ENCODE results near the gene ZKSCAN1. TPM values are rescaled to one million over a fixed set of nuclear protein-coding genes. Genes with fewer than 3 reads are reported as not detected.

The ZKSCAN1 gene
- total RNA-seq, 1 experiment from 2014 or later, result 69.5 TPM

GRCh38 chr7:100019908-100020307, 4.5 kb downstream of the ZKSCAN1 start:
- intact Hi-C loops (cut with micrococcal nuclease; ENCODE audit: unreplicated experiment), result no loop called here
- no peak overlapping the region for H3K27ac ChIP-seq (ENCODE audit: low read depth, low read length, poor library complexity, severe bottlenecking)
- ChIA-PET CTCF (no interaction called here), POLR2A (ENCODE audit: low non-redundant PET) (interaction anchor here (0.6 kb wide), 1 partner anchor 38 kb away, joined by 3 read pairs; no protein-coding TSS in a partner anchor)
- TF ChIP-seq EZH2 (IDR thresholded peaks at IDR 0.05; ENCODE audit: borderline replicate concordance, low read depth, low read length, poor library complexity, severe bottlenecking) (no peak), CTCF (conservative IDR thresholded peaks at IDR 0.05; ENCODE audit: low read depth, low read length) (no peak)
- H3K4me1 ChIP-seq (ENCODE audit: insufficient read depth, low read length, poor library complexity, severe bottlenecking), result peaks cover 10% of the 10 kb centered on the region
- H3K27me3 ChIP-seq (replicated peaks; ENCODE audit: insufficient read depth, low read depth, low read length, poor library complexity), result no peaks in the 10 kb centered on the region
- no peaks in the 10 kb centered on the region for H3K9me3 ChIP-seq (ENCODE audit: low read depth, low read length, poor library complexity, severe bottlenecking)
- DNase-seq (ENCODE audit: low spot score), result no peak
- H3K36me3 ChIP-seq (ENCODE audit: insufficient read depth, low read length, poor library complexity, severe bottlenecking), result peaks cover 25% of the 10 kb centered on the region
- no peak overlapping the region for H3K4me3 ChIP-seq (ENCODE audit: low read depth, low read length, poor library complexity, severe bottlenecking)
- no TSS peak for BruUV-seq (replicated peaks)

- BruUV-seq (replicated peaks), result no TSS peak
- no peak overlapping the region for H3K27ac ChIP-seq (ENCODE audit: low read depth, low read length, poor library complexity, severe bottlenecking)
Observed at GRCh38 chr7:100021297-100021696, 5.9 kb downstream of the ZKSCAN1 start.

GRCh38 chr7:100022621-100023020, 7.2 kb downstream of the ZKSCAN1 start:
- Histone ChIP-seq H3K36me3 (ENCODE audit: insufficient read depth, low read length, poor library complexity, severe bottlenecking) (peaks cover 42% of the 10 kb centered on the region), H3K4me1 (ENCODE audit: insufficient read depth, low read length, poor library complexity, severe bottlenecking) (no peaks in the 10 kb centered on the region), H3K4me3 (ENCODE audit: low read depth, low read length, poor library complexity, severe bottlenecking) (no peak overlapping the region), H3K27me3 (replicated peaks; ENCODE audit: insufficient read depth, low read depth, low read length, poor library complexity) (no peaks in the 10 kb centered on the region), H3K27ac (ENCODE audit: low read depth, low read length, poor library complexity, severe bottlenecking) (no peak overlapping the region), H3K9me3 (ENCODE audit: low read depth, low read length, poor library complexity, severe bottlenecking) (no peaks in the 10 kb centered on the region)
- TF ChIP-seq EZH2 (IDR thresholded peaks at IDR 0.05; ENCODE audit: borderline replicate concordance, low read depth, low read length, poor library complexity, severe bottlenecking), result no peak
- TF ChIP-seq CTCF (conservative IDR thresholded peaks at IDR 0.05; ENCODE audit: low read depth, low read length), result no peak
- intact Hi-C loops (cut with micrococcal nuclease; ENCODE audit: unreplicated experiment), result no loop called here
- no peak for DNase-seq (ENCODE audit: low spot score)
- ChIA-PET CTCF (no interaction called here), POLR2A (ENCODE audit: low non-redundant PET) (no interaction called here)
- BruUV-seq (replicated peaks), result no TSS peak

More at GRCh38 chr7:100021297-100021696, 5.9 kb downstream of the ZKSCAN1 start:
- DNase-seq (ENCODE audit: low spot score), result no peak
- Histone ChIP-seq H3K36me3 (ENCODE audit: insufficient read depth, low read length, poor library complexity, severe bottlenecking) (peaks cover 38% of the 10 kb centered on the region), H3K4me3 (ENCODE audit: low read depth, low read length, poor library complexity, severe bottlenecking) (no peak overlapping the region), H3K4me1 (ENCODE audit: insufficient read depth, low read length, poor library complexity, severe bottlenecking) (peaks cover 6% of the 10 kb centered on the region), H3K27me3 (replicated peaks; ENCODE audit: insufficient read depth, low read depth, low read length, poor library complexity) (no peaks in the 10 kb centered on the region), H3K9me3 (ENCODE audit: low read depth, low read length, poor library complexity, severe bottlenecking) (no peaks in the 10 kb centered on the region)
- intact Hi-C loops (cut with micrococcal nuclease; ENCODE audit: unreplicated experiment), result no loop called here
- no peak for TF ChIP-seq EZH2 (IDR thresholded peaks at IDR 0.05; ENCODE audit: borderline replicate concordance, low read depth, low read length, poor library complexity, severe bottlenecking)
- ChIA-PET POLR2A (ENCODE audit: low non-redundant PET) (no interaction called here), CTCF (no interaction called here)

GRCh38 chr7:100023526-100023925, 8.1 kb downstream of the ZKSCAN1 start:
- POLR2A ChIA-PET (ENCODE audit: low non-redundant PET), result no interaction called here

More at GRCh38 chr7:100023526-100023925, 8.1 kb downstream of the ZKSCAN1 start:
- Histone ChIP-seq H3K27me3 (replicated peaks; ENCODE audit: insufficient read depth, low read depth, low read length, poor library complexity) (no peaks in the 10 kb centered on the region), H3K9me3 (ENCODE audit: low read depth, low read length, poor library complexity, severe bottlenecking) (no peaks in the 10 kb centered on the region), H3K4me1 (ENCODE audit: insufficient read depth, low read length, poor library complexity, severe bottlenecking) (no peaks in the 10 kb centered on the region), H3K4me3 (ENCODE audit: low read depth, low read length, poor library complexity, severe bottlenecking) (no peak overlapping the region), H3K36me3 (ENCODE audit: insufficient read depth, low read length, poor library complexity, severe bottlenecking) (peaks cover 49% of the 10 kb centered on the region), H3K27ac (ENCODE audit: low read depth, low read length, poor library complexity, severe bottlenecking) (no peak overlapping the region)
- intact Hi-C loops (cut with micrococcal nuclease; ENCODE audit: unreplicated experiment), result no loop called here
- DNase-seq (ENCODE audit: low spot score), result no peak
- TF ChIP-seq EZH2 (IDR thresholded peaks at IDR 0.05; ENCODE audit: borderline replicate concordance, low read depth, low read length, poor library complexity, severe bottlenecking), result no peak
- no peak for TF ChIP-seq CTCF (conservative IDR thresholded peaks at IDR 0.05; ENCODE audit: low read depth, low read length)
- CTCF ChIA-PET, result no interaction called here
- BruUV-seq (replicated peaks), result no TSS peak

Data from A673 (cell line).